ENCODE data around the gene RTN4RL1.

- TF ChIP-seq, protein P1, sequence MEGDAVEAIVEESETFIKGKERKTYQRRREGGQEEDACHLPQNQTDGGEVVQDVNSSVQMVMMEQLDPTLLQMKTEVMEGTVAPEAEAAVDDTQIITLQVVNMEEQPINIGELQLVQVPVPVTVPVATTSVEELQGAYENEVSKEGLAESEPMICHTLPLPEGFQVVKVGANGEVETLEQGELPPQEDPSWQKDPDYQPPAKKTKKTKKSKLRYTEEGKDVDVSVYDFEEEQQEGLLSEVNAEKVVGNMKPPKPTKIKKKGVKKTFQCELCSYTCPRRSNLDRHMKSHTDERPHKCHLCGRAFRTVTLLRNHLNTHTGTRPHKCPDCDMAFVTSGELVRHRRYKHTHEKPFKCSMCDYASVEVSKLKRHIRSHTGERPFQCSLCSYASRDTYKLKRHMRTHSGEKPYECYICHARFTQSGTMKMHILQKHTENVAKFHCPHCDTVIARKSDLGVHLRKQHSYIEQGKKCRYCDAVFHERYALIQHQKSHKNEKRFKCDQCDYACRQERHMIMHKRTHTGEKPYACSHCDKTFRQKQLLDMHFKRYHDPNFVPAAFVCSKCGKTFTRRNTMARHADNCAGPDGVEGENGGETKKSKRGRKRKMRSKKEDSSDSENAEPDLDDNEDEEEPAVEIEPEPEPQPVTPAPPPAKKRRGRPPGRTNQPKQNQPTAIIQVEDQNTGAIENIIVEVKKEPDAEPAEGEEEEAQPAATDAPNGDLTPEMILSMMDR (conservative IDR thresholded peaks at IDR 0.05) = no peak
- TF ChIP-seq ZFX (IDR thresholded peaks at IDR 0.05) = no peak
Observed at GRCh38 chr17:1947743-1948516, 77.2 kb downstream of the RTN4RL1 start.

Measured in C4-2B (cell line).